Prostate gland (tissue), 2 donors: ENCODE results near the gene RND3. TPM values are rescaled to one million over a fixed set of nuclear protein-coding genes. Genes with fewer than 3 reads are reported as not detected.

Source experiments
- DNase-seq: peaks from one replicate; pipeline ENCODE4 v3.0.0-alpha.2; 2019; ENCODE audit warnings: low spot score
- H3K27ac ChIP-seq, 2 donors: fragments of 200-600 bp; sonication (generic); 2 replicates each; pipeline ENCODE4 v1.5.1; 2017 to 2019
- H3K27me3 ChIP-seq: fragments of 200-600 bp; sonication (generic); replicated peaks from 2 replicates; pipeline ENCODE4 v1.5.1; 2019; ENCODE audit not compliant: insufficient read depth
- H3K36me3 ChIP-seq, 2 donors: fragments of 200-600 bp; sonication (generic); 1 replicate in 1 of 2; 2 replicates in 1 of 2; pipeline versions ENCODE4 v1.5.1 to v1.8.1; 2017 to 2019
- H3K4me1 ChIP-seq: fragments of 200-600 bp; sonication (generic); replicated peaks from 2 replicates; pipeline ENCODE4 v1.5.1; 2019
- H3K4me3 ChIP-seq, 2 donors: fragments of 200-600 bp; sonication (generic); 2 replicates each; pipeline ENCODE4 v1.5.1; 2017 to 2019
- H3K9me3 ChIP-seq: fragments of 200-600 bp; sonication (generic); 2 replicates; pipeline ENCODE4 v1.5.1; 2017
- POLR2A ChIP-seq: fragments of 450-650 bp; IDR thresholded peaks from one replicate; pipeline ENCODE4 v1.6.1; 2016; ENCODE audit warnings: antibody characterized with exemption, mild to moderate bottlenecking
- POLR2AphosphoS5 ChIP-seq: sonication (generic); formaldehyde crosslinking; IDR thresholded peaks from one replicate; pipeline ENCODE4 v1.6.1; 2017; ENCODE audit warnings: antibody characterized with exemption
- WGBS: methylation state at CpG from one replicate; pipeline ENCODE4 v1.1.5; 2018; 5-methylcytosine and 5-hydroxymethylcytosine counted together
- intact Hi-C: fragments of 100-400 bp; cut with DNase I; formaldehyde crosslinking; loops from one replicate; pipeline ENCODE4 v1.14.2; 2022
- total RNA-seq, 2 donors: library from RNA; depleted of rRNA; stranded (reverse); fragments of >200 nt; gene quantifications; one replicate each; pipeline ENCODE4 v1.1.0, GENCODE V29; 2016
- TF ChIP-seq, protein P1 (sequence below), 4 experiments: fragments of 200-600 bp in 2 of 4; fragments of 450-650 bp in 2 of 4; sonication (generic) in 2 of 4; IDR thresholded peaks; 1 replicate in 3 of 4; 2 replicates in 1 of 4; pipeline ENCODE4 v1.5.1; 2016 to 2019; ENCODE audit warnings: antibody characterized with exemption in 4 of 4, mild to moderate bottlenecking in 2 of 4, moderate library complexity in 2 of 4

Gene RND3
- total RNA-seq, 2 donors from 2014 or later: 26.2 to 54.7 TPM

DNA sequence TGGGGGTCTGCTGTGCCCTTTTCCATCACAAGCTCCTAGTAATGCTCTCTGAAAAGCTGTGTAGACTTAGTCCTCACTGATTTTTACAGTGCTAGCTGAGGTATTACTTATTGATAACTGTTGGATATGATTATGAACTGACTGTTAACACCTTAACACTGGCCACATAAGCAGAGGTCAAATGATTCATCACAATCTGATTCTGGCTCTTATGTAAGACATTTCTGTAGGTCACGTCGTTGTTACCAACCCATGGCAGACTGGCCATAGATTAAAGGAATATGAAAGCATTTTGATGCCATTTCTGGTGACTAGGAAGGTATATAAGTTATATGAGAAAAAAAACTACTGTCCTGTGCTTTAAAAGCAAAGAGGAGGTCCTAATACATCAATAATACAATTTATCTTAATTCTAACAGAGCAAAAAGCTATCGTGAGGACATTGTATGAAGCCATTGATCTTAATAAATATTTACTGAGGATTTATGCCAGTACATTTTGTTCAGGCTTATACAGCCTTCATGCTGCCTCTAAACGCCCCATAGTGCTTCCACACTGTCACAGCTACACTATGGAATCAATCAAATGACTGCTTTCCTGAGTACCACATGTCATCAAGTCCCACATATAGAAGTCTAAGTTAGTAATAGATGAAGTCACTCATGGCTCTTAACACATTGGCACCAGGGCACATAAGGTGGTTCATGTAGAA lies 6.9 kb upstream of the RND3 start:
- Histone ChIP-seq H3K27me3 (no peaks in the 10 kb centered on the region), H3K27ac (no peak overlapping the region), H3K9me3 (no peaks in the 10 kb centered on the region), H3K36me3 (no peaks in the 10 kb centered on the region), H3K4me3 (no peak overlapping the region), H3K4me1 (no peaks in the 10 kb centered on the region)
- WGBS: 60% methylated on average over 4 of the region's 4 CpGs
- TF ChIP-seq, protein P1, sequence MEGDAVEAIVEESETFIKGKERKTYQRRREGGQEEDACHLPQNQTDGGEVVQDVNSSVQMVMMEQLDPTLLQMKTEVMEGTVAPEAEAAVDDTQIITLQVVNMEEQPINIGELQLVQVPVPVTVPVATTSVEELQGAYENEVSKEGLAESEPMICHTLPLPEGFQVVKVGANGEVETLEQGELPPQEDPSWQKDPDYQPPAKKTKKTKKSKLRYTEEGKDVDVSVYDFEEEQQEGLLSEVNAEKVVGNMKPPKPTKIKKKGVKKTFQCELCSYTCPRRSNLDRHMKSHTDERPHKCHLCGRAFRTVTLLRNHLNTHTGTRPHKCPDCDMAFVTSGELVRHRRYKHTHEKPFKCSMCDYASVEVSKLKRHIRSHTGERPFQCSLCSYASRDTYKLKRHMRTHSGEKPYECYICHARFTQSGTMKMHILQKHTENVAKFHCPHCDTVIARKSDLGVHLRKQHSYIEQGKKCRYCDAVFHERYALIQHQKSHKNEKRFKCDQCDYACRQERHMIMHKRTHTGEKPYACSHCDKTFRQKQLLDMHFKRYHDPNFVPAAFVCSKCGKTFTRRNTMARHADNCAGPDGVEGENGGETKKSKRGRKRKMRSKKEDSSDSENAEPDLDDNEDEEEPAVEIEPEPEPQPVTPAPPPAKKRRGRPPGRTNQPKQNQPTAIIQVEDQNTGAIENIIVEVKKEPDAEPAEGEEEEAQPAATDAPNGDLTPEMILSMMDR (IDR thresholded peaks at IDR 0.05): no peak
- no peak for TF ChIP-seq POLR2A
- peak; percentile 51 for TF ChIP-seq POLR2AphosphoS5
- intact Hi-C loops: no loop called here
- no peak for DNase-seq

DNA sequence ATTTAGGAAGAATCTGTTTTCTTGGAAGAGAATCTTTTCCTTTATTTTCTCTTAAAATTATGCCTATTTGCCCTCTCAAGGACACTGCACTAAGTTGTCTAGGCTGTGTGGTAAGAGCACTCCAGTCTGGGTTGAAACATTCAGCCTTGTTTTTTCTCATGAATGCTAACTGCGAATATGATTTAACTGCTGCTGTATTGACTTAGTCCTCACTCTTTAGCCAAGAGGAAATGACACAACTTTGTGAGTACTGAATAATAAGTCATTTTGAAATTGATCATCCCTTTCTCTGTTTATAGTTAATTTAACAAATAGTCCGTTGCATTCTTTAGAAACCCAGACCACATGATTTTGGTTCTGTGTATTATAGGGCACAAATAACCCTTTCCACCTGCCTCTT lies 4.5 kb upstream of the RND3 start:
- H3K9me3 ChIP-seq: no peaks in the 10 kb centered on the region

DNA sequence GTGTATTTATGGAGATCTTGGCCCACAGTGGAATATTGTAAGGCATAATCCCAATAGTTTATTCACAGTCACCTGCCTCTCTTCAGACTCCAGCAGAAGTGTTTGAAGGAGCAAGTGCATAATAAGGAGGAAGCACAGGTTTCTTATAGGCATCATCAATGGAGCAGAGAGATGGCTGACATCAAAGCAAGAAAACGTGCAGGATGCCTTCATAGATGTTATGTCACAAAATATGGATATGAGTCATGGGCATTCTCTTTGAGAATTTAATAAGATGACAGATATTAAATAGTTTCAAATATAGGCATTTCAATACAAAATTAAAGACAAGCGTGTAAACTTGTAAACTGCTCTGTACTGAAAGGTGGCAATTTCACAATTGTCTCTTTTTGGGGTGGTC lies 4.0 kb upstream of the RND3 start:
- H3K4me3 ChIP-seq: no peak overlapping the region
- H3K9me3 ChIP-seq: no peaks in the 10 kb centered on the region
- no peaks in the 10 kb centered on the region for H3K36me3 ChIP-seq
- WGBS: 81% methylated on average over 2 of the region's 2 CpGs
- H3K4me1 ChIP-seq: no peaks in the 10 kb centered on the region
- intact Hi-C loops: no loop called here
- no peaks in the 10 kb centered on the region for H3K27me3 ChIP-seq
- no peak for TF ChIP-seq POLR2AphosphoS5
- no peak for TF ChIP-seq POLR2A
- TF ChIP-seq, protein P1 (IDR thresholded peaks at IDR 0.05): no peak
- H3K27ac ChIP-seq: no peak overlapping the region
- DNase-seq: no peak

More for the DNA sequence above, 4.5 kb upstream of the RND3 start:
- H3K27ac ChIP-seq: no peak overlapping the region
- no peaks in the 10 kb centered on the region for H3K36me3 ChIP-seq
- H3K4me1 ChIP-seq: no peaks in the 10 kb centered on the region
- 55% methylated on average over 2 of the region's 2 CpGs for WGBS
- no peak overlapping the region for H3K4me3 ChIP-seq
- no peak for DNase-seq
- intact Hi-C loops: no loop called here
- no peaks in the 10 kb centered on the region for H3K27me3 ChIP-seq
- TF ChIP-seq, protein P1 (IDR thresholded peaks at IDR 0.05): no peak
- no peak for TF ChIP-seq POLR2AphosphoS5
- TF ChIP-seq POLR2A: no peak

DNA sequence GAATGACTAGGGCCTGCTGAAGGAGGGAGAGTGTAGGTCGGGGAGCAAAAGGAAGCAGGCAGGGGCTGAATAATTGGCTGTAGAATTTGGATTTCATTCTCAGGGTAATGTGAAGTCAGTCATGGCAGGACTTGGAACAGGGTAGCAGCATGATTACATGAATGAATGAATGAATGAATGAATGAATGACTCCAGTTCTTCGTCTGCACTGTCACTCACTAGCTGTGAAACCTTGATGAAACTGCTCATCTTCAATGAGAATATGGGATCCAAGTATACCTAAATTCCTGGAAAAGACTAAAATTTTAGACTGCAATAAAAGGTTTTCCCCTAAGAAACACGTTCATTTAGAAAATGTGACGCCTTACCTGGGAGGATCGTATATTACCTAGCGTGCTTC lies 3.0 kb upstream of the RND3 start:
- no peak for DNase-seq
- no peaks in the 10 kb centered on the region for H3K4me1 ChIP-seq
- H3K27me3 ChIP-seq: no peaks in the 10 kb centered on the region
- no peak for TF ChIP-seq POLR2A
- no peak for TF ChIP-seq POLR2AphosphoS5
- TF ChIP-seq, protein P1 (IDR thresholded peaks at IDR 0.05): no peak
- no peak overlapping the region for H3K4me3 ChIP-seq
- intact Hi-C loops: no loop called here
- H3K27ac ChIP-seq: no peak overlapping the region
- H3K36me3 ChIP-seq: no peaks in the 10 kb centered on the region
- 83% methylated on average over 6 of the region's 6 CpGs for WGBS
- H3K9me3 ChIP-seq: no peaks in the 10 kb centered on the region
